SK-N-SH treated with all-trans-retinoic acid at 6 μM for 48 hours (cell line): ENCODE results near the gene LMBR1.
A peak's percentile ranks its signal among the peaks of the same experiment; 100 is the strongest.

Source experiments
- ATAC-seq: fragments of 200-7000 bp; cut with Tn5 transposase; 3 replicates; pipeline ENCODE4 v1.9.1; 2020; ENCODE audit warnings: mild to moderate bottlenecking, moderate library complexity
- BACH2 ChIP-seq: fragments of 250-450 bp; sonication (Bioruptor Pico); IDR thresholded peaks from 2 replicates; pipeline ENCODE4 v1.9.0; 2021; ENCODE audit warnings: mild to moderate bottlenecking, borderline replicate concordance
- CREB5 ChIP-seq: fragments of 250-450 bp; sonication (Bioruptor Pico); IDR thresholded peaks from 2 replicates; pipeline ENCODE4 v1.5.1; 2020; ENCODE audit warnings: low read depth, mild to moderate bottlenecking, moderate library complexity
- CSDC2 ChIP-seq: fragments of 250-450 bp; sonication (Bioruptor Pico); IDR thresholded peaks from 2 replicates; pipeline ENCODE4 v1.5.0; 2020; ENCODE audit warnings: mild to moderate bottlenecking, moderate library complexity
- CSRNP3 ChIP-seq: fragments of 250-450 bp; sonication (Bioruptor Pico); IDR thresholded peaks from 2 replicates; pipeline ENCODE4 v1.5.1; 2021; ENCODE audit warnings: mild to moderate bottlenecking, moderate library complexity
- GLIS3 ChIP-seq: fragments of 250-450 bp; sonication (Bioruptor Pico); IDR thresholded peaks from 2 replicates; pipeline ENCODE4 v1.5.0; 2020; ENCODE audit warnings: mild to moderate bottlenecking, moderate library complexity
- ISL1 ChIP-seq: fragments of 250-450 bp; sonication (Bioruptor Pico); IDR thresholded peaks from 2 replicates; pipeline ENCODE4 v2.1.2; 2022; ENCODE audit warnings: mild to moderate bottlenecking, moderate library complexity
- OSR1 ChIP-seq: fragments of 250-450 bp; sonication (Bioruptor Pico); IDR thresholded peaks from 2 replicates; pipeline ENCODE4 v1.8.0; 2022; ENCODE audit warnings: moderate library complexity, mild to moderate bottlenecking, inconsistent platforms
- POU6F1 ChIP-seq: fragments of 250-450 bp; sonication (Bioruptor Pico); IDR thresholded peaks from 2 replicates; pipeline ENCODE4 v1.8.0; 2021; ENCODE audit warnings: low read depth, mild to moderate bottlenecking, moderate library complexity, borderline replicate concordance
- PPARA ChIP-seq: fragments of 250-450 bp; sonication (Bioruptor Pico); IDR thresholded peaks from 2 replicates; pipeline ENCODE4 v1.5.0; 2020; ENCODE audit warnings: mild to moderate bottlenecking, borderline replicate concordance
- RARB ChIP-seq: fragments of 250-450 bp; sonication (Bioruptor Pico); IDR thresholded peaks from 2 replicates; pipeline ENCODE4 v1.8.0; 2021; ENCODE audit warnings: mild to moderate bottlenecking, moderate library complexity
- SNAI2 ChIP-seq: fragments of 250-450 bp; sonication (Bioruptor Pico); IDR thresholded peaks from 2 replicates; pipeline ENCODE4 v1.5.0; 2020; ENCODE audit warnings: mild to moderate bottlenecking, moderate library complexity
- TCF4 ChIP-seq: fragments of 250-450 bp; sonication (Bioruptor Pico); IDR thresholded peaks from 2 replicates; pipeline ENCODE4 v1.8.0; 2021; ENCODE audit warnings: mild to moderate bottlenecking, moderate library complexity, borderline replicate concordance
- TOX ChIP-seq: fragments of 250-450 bp; sonication (Bioruptor Pico); IDR thresholded peaks from 2 replicates; pipeline ENCODE4 v1.8.0; 2021; ENCODE audit warnings: mild to moderate bottlenecking, moderate library complexity, borderline replicate concordance
- TSHZ2 ChIP-seq: fragments of 250-450 bp; sonication (Bioruptor Pico); IDR thresholded peaks from 2 replicates; pipeline ENCODE4 v1.5.0; 2020; ENCODE audit warnings: mild to moderate bottlenecking, moderate library complexity
- ZFP3 ChIP-seq: fragments of 250-450 bp; sonication (Bioruptor Pico); IDR thresholded peaks from 2 replicates; pipeline ENCODE4 v1.5.0; 2020; ENCODE audit warnings: mild to moderate bottlenecking, moderate library complexity
- ZFP30 ChIP-seq: fragments of 450-650 bp; formaldehyde crosslinking; IDR thresholded peaks from 2 replicates; pipeline ENCODE4 v1.5.0; 2022; ENCODE audit warnings: mild to moderate bottlenecking, moderate library complexity
- ZNF565 ChIP-seq: fragments of 450-650 bp; formaldehyde crosslinking; conservative IDR thresholded peaks from 2 replicates; pipeline ENCODE4 v1.5.0; 2020; ENCODE audit warnings: low read depth, mild to moderate bottlenecking, moderate library complexity
- ZNF70 ChIP-seq: fragments of 450-650 bp; formaldehyde crosslinking; IDR thresholded peaks from 2 replicates; pipeline ENCODE4 v1.5.0; 2020; ENCODE audit warnings: mild to moderate bottlenecking, moderate library complexity
- ZNF8 ChIP-seq: fragments of 450-650 bp; formaldehyde crosslinking; IDR thresholded peaks from 2 replicates; pipeline ENCODE4 v1.5.0; 2020; ENCODE audit warnings: mild to moderate bottlenecking, moderate library complexity

The LMBR1 gene

GRCh38 chr7:156843157-156843556 lies 49.8 kb downstream of the LMBR1 start:
- ATAC-seq, result no peak; the same call in 2 of the 3 replicates
- no peak for TF ChIP-seq CSRNP3 (CRISPR knock-in tag)
- no peak for TF ChIP-seq ZFP30 (CRISPR knock-in tag)
- no peak for TF ChIP-seq ZFP3 (CRISPR knock-in tag)
- no peak for TF ChIP-seq POU6F1 (CRISPR knock-in tag)
- no peak for TF ChIP-seq ZNF70 (CRISPR knock-in tag)
- no peak for TF ChIP-seq RARB (CRISPR knock-in tag)
- TF ChIP-seq PPARA (CRISPR knock-in tag), result no peak
- no peak for TF ChIP-seq GLIS3 (CRISPR knock-in tag)
- TF ChIP-seq OSR1 (CRISPR knock-in tag), result no peak
- no peak for TF ChIP-seq SNAI2 (CRISPR knock-in tag)
- no peak for TF ChIP-seq TOX (CRISPR knock-in tag)
- TF ChIP-seq ZNF565 (CRISPR knock-in tag), result no peak
- no peak for TF ChIP-seq TCF4 (CRISPR knock-in tag)
- TF ChIP-seq BACH2 (CRISPR knock-in tag), result no peak

- TF ChIP-seq ZFP3 (CRISPR knock-in tag) (no peak), RARB (CRISPR knock-in tag) (no peak), ISL1 (CRISPR knock-in tag) (no peak), SNAI2 (CRISPR knock-in tag) (no peak), CSRNP3 (CRISPR knock-in tag) (no peak), TSHZ2 (no peak), ZNF70 (CRISPR knock-in tag) (no peak), POU6F1 (CRISPR knock-in tag) (no peak), OSR1 (CRISPR knock-in tag) (no peak)
- peak; percentile 58 for ATAC-seq
Measured at GRCh38 chr7:156842740-156843140, 50.2 kb downstream of the LMBR1 start.

- TF ChIP-seq TOX (CRISPR knock-in tag), result no peak
- TF ChIP-seq, all 23 proteins: peak for 0
- no peak for ATAC-seq
Measured at GRCh38 chr7:156842317-156842716, 50.7 kb downstream of the LMBR1 start.

- ATAC-seq, result no peak
- no peak for TF ChIP-seq PPARA (CRISPR knock-in tag)
- no peak for TF ChIP-seq POU6F1 (CRISPR knock-in tag)
- TF ChIP-seq ZNF70 (CRISPR knock-in tag), result no peak
- no peak for TF ChIP-seq SNAI2 (CRISPR knock-in tag)
- TF ChIP-seq GLIS3 (CRISPR knock-in tag), result no peak
- TF ChIP-seq TSHZ2, result no peak
- no peak for TF ChIP-seq ZNF8 (CRISPR knock-in tag)
- TF ChIP-seq CSDC2 (CRISPR knock-in tag), result no peak
- TF ChIP-seq BACH2 (CRISPR knock-in tag), result no peak
- TF ChIP-seq CREB5 (CRISPR knock-in tag), result no peak
Measured at GRCh38 chr7:156841497-156841896, 51.5 kb downstream of the LMBR1 start.
